Measurements from ENCODE around the gene APOO. TPM values are rescaled to one million over a fixed set of nuclear protein-coding genes. Genes with fewer than 3 reads are reported as not detected.

Gene APOO
- total RNA-seq, 1 donor from 2014 or later, result 34.6 TPM

GRCh38 chrX:23826216-23826615 lies 81.5 kb downstream of the APOO start:
- no peaks in the 10 kb centered on the region for H3K9me3 Mint-ChIP-seq (ENCODE audit: unreplicated experiment)
- H3K27ac ChIP-seq (ENCODE audit: low read depth, low read length), result no peak overlapping the region
- no peak overlapping the region for H3K4me3 ChIP-seq (ENCODE audit: insufficient read depth, low read depth, low read length)
- no peaks in the 10 kb centered on the region for H3K79me2 ChIP-seq (ENCODE audit: insufficient read depth, low read length)
- FAIRE-seq, result no peak
- no peak overlapping the region for H2AFZ ChIP-seq (ENCODE audit: low read depth, low read length)
- H3K4me1 Mint-ChIP-seq (ENCODE audit: low read depth, unreplicated experiment), result peaks cover 4% of the 10 kb centered on the region
- H3K36me3 Mint-ChIP-seq (ENCODE audit: low read depth, unreplicated experiment), result no peaks in the 10 kb centered on the region
- no peak for DNase-seq (ENCODE audit: low read depth)
- TF ChIP-seq CTCF (IDR thresholded peaks at IDR 0.05; ENCODE audit: insufficient read depth, low read depth, low read length) (no peak), EZH2 (IDR thresholded peaks at IDR 0.05; ENCODE audit: insufficient read depth, low read length) (no peak)
- H3K4me1 ChIP-seq (ENCODE audit: insufficient read depth, low read length), result no peaks in the 10 kb centered on the region
- H3K27me3 Mint-ChIP-seq (ENCODE audit: low read depth, unreplicated experiment), result no peaks in the 10 kb centered on the region
- H4K20me1 ChIP-seq (ENCODE audit: insufficient read depth, low read length), result no peaks in the 10 kb centered on the region
- H3K36me3 ChIP-seq (ENCODE audit: insufficient read depth, low read length), result no peaks in the 10 kb centered on the region
- no peak overlapping the region for H3K9ac ChIP-seq (ENCODE audit: low read length)
- no peak overlapping the region for H3K27ac Mint-ChIP-seq (ENCODE audit: unreplicated experiment)
- no peak overlapping the region for H3K4me3 Mint-ChIP-seq (ENCODE audit: unreplicated experiment)
- H3K27me3 ChIP-seq (ENCODE audit: insufficient read depth, low read length), result no peaks in the 10 kb centered on the region
- H3K9me3 ChIP-seq (ENCODE audit: insufficient read depth, low read depth, low read length), result no peaks in the 10 kb centered on the region
- no peak overlapping the region for H3K4me2 ChIP-seq (ENCODE audit: low read length)

- peaks cover 4% of the 10 kb centered on the region for H3K4me1 Mint-ChIP-seq (ENCODE audit: low read depth, unreplicated experiment)
- Histone ChIP-seq H3K4me2 (ENCODE audit: low read length) (no peak overlapping the region), H4K20me1 (ENCODE audit: insufficient read depth, low read length) (no peaks in the 10 kb centered on the region), H3K9ac (ENCODE audit: low read length) (no peak overlapping the region), H3K4me3 (ENCODE audit: insufficient read depth, low read depth, low read length) (no peak overlapping the region), H3K9me3 (ENCODE audit: insufficient read depth, low read depth, low read length) (no peaks in the 10 kb centered on the region), H3K4me1 (ENCODE audit: insufficient read depth, low read length) (no peaks in the 10 kb centered on the region), H2AFZ (ENCODE audit: low read depth, low read length) (no peak overlapping the region), H3K36me3 (ENCODE audit: insufficient read depth, low read length) (no peaks in the 10 kb centered on the region), H3K27me3 (ENCODE audit: insufficient read depth, low read length) (no peaks in the 10 kb centered on the region), H3K27ac (ENCODE audit: low read depth, low read length) (no peak overlapping the region), H3K79me2 (ENCODE audit: insufficient read depth, low read length) (no peaks in the 10 kb centered on the region)
- H3K36me3 Mint-ChIP-seq (ENCODE audit: low read depth, unreplicated experiment), result no peaks in the 10 kb centered on the region
- no peak for FAIRE-seq
- no peaks in the 10 kb centered on the region for H3K27me3 Mint-ChIP-seq (ENCODE audit: low read depth, unreplicated experiment)
- TF ChIP-seq CTCF (IDR thresholded peaks at IDR 0.05; ENCODE audit: insufficient read depth, low read depth, low read length), result no peak
- TF ChIP-seq EZH2 (IDR thresholded peaks at IDR 0.05; ENCODE audit: insufficient read depth, low read length), result no peak
- no peak for DNase-seq (ENCODE audit: low read depth)
- no peak overlapping the region for H3K27ac Mint-ChIP-seq (ENCODE audit: unreplicated experiment)
- no peak overlapping the region for H3K4me3 Mint-ChIP-seq (ENCODE audit: unreplicated experiment)
- no peaks in the 10 kb centered on the region for H3K9me3 Mint-ChIP-seq (ENCODE audit: unreplicated experiment)
Measured at GRCh38 chrX:23825675-23826074, 82.1 kb downstream of the APOO start.

- Histone ChIP-seq H3K4me1 (ENCODE audit: insufficient read depth, low read length) (peaks cover 4% of the 10 kb centered on the region), H3K4me3 (ENCODE audit: insufficient read depth, low read depth, low read length) (no peak overlapping the region), H3K27ac (ENCODE audit: low read depth, low read length) (no peak overlapping the region), H3K9ac (ENCODE audit: low read length) (no peak overlapping the region), H3K79me2 (ENCODE audit: insufficient read depth, low read length) (no peaks in the 10 kb centered on the region), H2AFZ (ENCODE audit: low read depth, low read length) (no peak overlapping the region), H3K27me3 (ENCODE audit: insufficient read depth, low read length) (no peaks in the 10 kb centered on the region), H3K9me3 (ENCODE audit: insufficient read depth, low read depth, low read length) (no peaks in the 10 kb centered on the region), H3K36me3 (ENCODE audit: insufficient read depth, low read length) (no peaks in the 10 kb centered on the region), H4K20me1 (ENCODE audit: insufficient read depth, low read length) (no peaks in the 10 kb centered on the region), H3K4me2 (ENCODE audit: low read length) (peak overlapping the region; percentile 26)
- TF ChIP-seq CTCF (IDR thresholded peaks at IDR 0.05; ENCODE audit: insufficient read depth, low read depth, low read length) (no peak), EZH2 (IDR thresholded peaks at IDR 0.05; ENCODE audit: insufficient read depth, low read length) (no peak)
- Mint-ChIP-seq H3K36me3 (ENCODE audit: low read depth, unreplicated experiment) (no peaks in the 10 kb centered on the region), H3K9me3 (ENCODE audit: unreplicated experiment) (no peaks in the 10 kb centered on the region), H3K27me3 (ENCODE audit: low read depth, unreplicated experiment) (no peaks in the 10 kb centered on the region), H3K4me3 (ENCODE audit: unreplicated experiment) (no peak overlapping the region), H3K27ac (ENCODE audit: unreplicated experiment) (no peak overlapping the region), H3K4me1 (ENCODE audit: low read depth, unreplicated experiment) (peaks cover 4% of the 10 kb centered on the region)
- DNase-seq (ENCODE audit: low read depth), result no peak
- peak; percentile 32 for FAIRE-seq
Measured at GRCh38 chrX:23822841-23823240, 84.9 kb downstream of the APOO start.
